PC-9 (cell line): ENCODE data around the gene TMED4. TPM values are rescaled to one million over a fixed set of nuclear protein-coding genes. Genes with fewer than 3 reads are reported as not detected.

ENCODE experiments used
- BruUV-seq: library from RNA; stranded (reverse); fragments of 400-500 nt; replicated peaks from 2 replicates; lab custom pipeline; 2021; lab: Mats Ljungman, UMichigan
- CTCF ChIA-PET: fragments of 300-600 bp; sonication (Branson Sonifier 250); formaldehyde crosslinking; loops from one replicate; lab custom pipeline; 2022; ENCODE audit warnings: antibody characterized with exemption; lab: Charles Lee
- POLR2A ChIA-PET: fragments of 300-600 bp; sonication (Branson Sonifier 250); formaldehyde crosslinking; loops from one replicate; lab custom pipeline; 2022; ENCODE audit warnings: antibody characterized with exemption; ENCODE audit not compliant: unreplicated experiment; lab: Charles Lee
- DNase-seq, 2 experiments: peaks; one replicate each; pipeline versions ENCODE4 v3.0.0 to v3.0.0-alpha.2; 2015 to 2022; ENCODE audit warnings: mixed read lengths in 1 of 2
- H2AFZ ChIP-seq: fragments of 200-600 bp; sonication (generic); 2 replicates; pipeline ENCODE4 v1.8.1; 2017; ENCODE audit warnings: antibody characterized with exemption
- H3F3A ChIP-seq: fragments of 200-600 bp; sonication (generic); 2 replicates; pipeline ENCODE4 v1.8.1; 2017; ENCODE audit warnings: antibody characterized with exemption, mild to moderate bottlenecking, low read depth; ENCODE audit not compliant: insufficient read depth
- H3K27ac ChIP-seq: fragments of 200-600 bp; sonication (generic); 2 replicates; pipeline ENCODE4 v1.6.1; 2016; ENCODE audit warnings: mixed run types
- H3K27me3 ChIP-seq: fragments of 200-600 bp; sonication (generic); 2 replicates; pipeline ENCODE4 v1.6.1; 2016; ENCODE audit warnings: low read depth, mixed run types; ENCODE audit not compliant: insufficient read depth
- H3K36me3 ChIP-seq: fragments of 200-600 bp; sonication (generic); 2 replicates; pipeline ENCODE4 v1.6.1; 2016; ENCODE audit warnings: low read depth, mixed run types
- H3K4me1 ChIP-seq: fragments of 200-600 bp; sonication (generic); replicated peaks from 2 replicates; pipeline ENCODE4 v1.6.1; 2016; ENCODE audit warnings: mixed run types; ENCODE audit not compliant: insufficient read depth
- H3K4me2 ChIP-seq: fragments of 200-600 bp; sonication (generic); 2 replicates; pipeline ENCODE4 v1.6.1; 2017; ENCODE audit warnings: mixed run types
- H3K4me3 ChIP-seq: fragments of 200-600 bp; sonication (generic); 2 replicates; pipeline ENCODE4 v1.6.1; 2016; ENCODE audit warnings: mixed run types
- H3K79me2 ChIP-seq: fragments of 200-600 bp; sonication (generic); 2 replicates; pipeline ENCODE4 v1.6.1; 2017; ENCODE audit warnings: low read depth, mixed run types
- H3K9me2 ChIP-seq: fragments of 200-600 bp; sonication (generic); 2 replicates; pipeline ENCODE4 v1.8.1; 2017; ENCODE audit warnings: mild to moderate bottlenecking; ENCODE audit not compliant: insufficient read depth
- H3K9me3 ChIP-seq: fragments of 200-600 bp; sonication (generic); 2 replicates; pipeline ENCODE4 v1.8.1; 2016; ENCODE audit warnings: low read depth; ENCODE audit not compliant: insufficient read depth
- H4K20me1 ChIP-seq: fragments of 200-600 bp; sonication (generic); 2 replicates; pipeline ENCODE4 v1.8.1; 2017; ENCODE audit not compliant: insufficient read depth
- CTCF ChIP-seq: fragments of 200-600 bp; sonication (generic); conservative IDR thresholded peaks from 2 replicates; pipeline ENCODE4 v1.6.1; 2017; ENCODE audit warnings: mixed run types, antibody characterized with exemption, mild to moderate bottlenecking, moderate library complexity
- EZH2 ChIP-seq: fragments of 200-600 bp; sonication (generic); IDR thresholded peaks from 2 replicates; pipeline ENCODE4 v1.8.0; 2017; ENCODE audit warnings: antibody characterized with exemption, low read depth
- intact Hi-C: fragments of 100-400 bp; cut with micrococcal nuclease; formaldehyde crosslinking; loops from one replicate; pipeline ENCODE4 v1.10.0; 2022; ENCODE audit not compliant: unreplicated experiment
- total RNA-seq: library from RNA; stranded (reverse); gene quantifications from 2 replicates; pipeline ENCODE4 v1.2.3, GENCODE V29; 2021

TMED4 gene
- total RNA-seq, 1 experiment from 2014 or later = 134 TPM

DNA sequence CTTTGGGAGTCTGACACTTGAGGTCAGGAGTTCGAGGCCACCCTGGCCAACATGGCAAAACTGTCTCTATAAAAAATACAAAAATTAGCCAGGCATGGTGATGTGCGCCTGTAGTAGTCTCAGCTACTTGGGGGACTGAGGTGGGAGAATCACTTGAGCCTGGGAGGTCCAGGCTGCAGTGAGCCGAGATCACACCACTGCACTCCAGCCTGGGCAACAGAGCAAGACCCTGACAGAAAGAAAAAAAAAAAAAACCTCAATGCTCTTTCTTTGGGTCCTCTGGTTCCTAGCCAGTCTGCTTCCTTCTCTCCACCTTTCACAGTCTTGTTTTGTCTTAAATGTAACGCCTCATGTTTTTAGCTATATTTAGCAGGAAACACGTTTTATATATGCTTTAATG, 33.8 kb upstream of the TMED4 start:
- ChIA-PET POLR2A (no interaction called here), CTCF (interaction anchor here (0.7 kb wide), 1 partner anchor 8 kb away, joined by 4 read pairs; no protein-coding TSS in a partner anchor)
- TF ChIP-seq EZH2 (no peak), CTCF (no peak)
- intact Hi-C loops = no loop called here
- H3K4me2 ChIP-seq = no peak overlapping the region
- H3F3A ChIP-seq = peaks cover 43% of the 10 kb centered on the region
- DNase-seq = no peak
- H3K9me3 ChIP-seq = no peaks in the 10 kb centered on the region
- no peak overlapping the region for H3K4me3 ChIP-seq
- peak overlapping the region; percentile 21 for H3K27ac ChIP-seq
- no peaks in the 10 kb centered on the region for H3K27me3 ChIP-seq
- peaks cover 64% of the 10 kb centered on the region for H3K4me1 ChIP-seq
- H3K9me2 ChIP-seq = no peaks in the 10 kb centered on the region
- peaks cover 15% of the 10 kb centered on the region; the same call in 1 of the 2 replicates for H3K36me3 ChIP-seq
- no TSS peak for BruUV-seq
- H2AFZ ChIP-seq = no peak overlapping the region
- H4K20me1 ChIP-seq = no peaks in the 10 kb centered on the region
- H3K79me2 ChIP-seq = peaks cover 94% of the 10 kb centered on the region

- Histone ChIP-seq H3K4me1 (peaks cover 58% of the 10 kb centered on the region), H3K4me3 (no peak overlapping the region), H3F3A (peaks cover 43% of the 10 kb centered on the region), H3K9me2 (no peaks in the 10 kb centered on the region), H3K4me2 (0 out of 2 replicates have a peak overlapping the region, but pooled peaks have one; percentile 14), H2AFZ (no peak overlapping the region), H3K27me3 (no peaks in the 10 kb centered on the region), H3K79me2 (peaks cover 94% of the 10 kb centered on the region), H3K9me3 (no peaks in the 10 kb centered on the region), H3K27ac (peak overlapping the region; percentile 21), H3K36me3 (peaks cover 13% of the 10 kb centered on the region; the same call in 1 of the 2 replicates), H4K20me1 (no peaks in the 10 kb centered on the region)
- no peak for TF ChIP-seq EZH2
- TF ChIP-seq CTCF = no peak
- POLR2A ChIA-PET = no interaction called here
- BruUV-seq = no TSS peak
- intact Hi-C loops = no loop called here
- CTCF ChIA-PET = interaction anchor here (0.7 kb wide), 1 partner anchor 8 kb away, joined by 4 read pairs; no protein-coding TSS in a partner anchor
- DNase-seq = peak in 1 of 2 experiments; percentile 43
Measured at GRCh38 chr7:44615149-44615611, 33.1 kb upstream of the TMED4 start.

DNA sequence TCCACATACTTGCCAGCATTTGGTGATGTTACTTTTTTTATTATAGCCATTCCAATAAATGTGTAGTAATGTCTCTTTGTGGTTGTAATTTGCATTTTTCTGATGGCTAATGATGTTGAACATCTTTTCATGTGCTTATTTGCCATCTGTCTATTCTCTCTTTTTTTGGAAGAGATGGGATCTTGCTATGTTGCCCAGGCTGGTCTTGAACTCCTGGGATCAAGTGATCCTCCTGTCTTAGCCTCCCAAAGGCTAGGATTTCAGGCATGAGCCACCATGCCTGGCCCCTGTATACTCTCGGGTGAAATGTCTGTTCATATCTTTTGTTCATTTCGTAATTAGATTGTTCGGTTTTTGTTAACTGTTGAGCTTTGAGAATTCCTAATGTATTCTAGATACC, 27.8 kb upstream of the TMED4 start:
- H3K79me2 ChIP-seq = peaks cover 80% of the 10 kb centered on the region
- peaks cover 36% of the 10 kb centered on the region for H3F3A ChIP-seq
- no peaks in the 10 kb centered on the region for H3K9me2 ChIP-seq
- TF ChIP-seq EZH2 (no peak), CTCF (no peak)
- no peak overlapping the region for H2AFZ ChIP-seq
- BruUV-seq = no TSS peak
- intact Hi-C loops = no loop called here
- ChIA-PET POLR2A (interaction anchor here (0.6 kb wide), 1 partner anchor 30 kb away, joined by 6 read pairs; no protein-coding TSS in a partner anchor), CTCF (no interaction called here)
- H4K20me1 ChIP-seq = no peaks in the 10 kb centered on the region
- no peak overlapping the region for H3K4me2 ChIP-seq
- no peaks in the 10 kb centered on the region for H3K27me3 ChIP-seq
- no peak for DNase-seq
- H3K36me3 ChIP-seq = peaks cover 5% of the 10 kb centered on the region; the same call in 1 of the 2 replicates
- peaks cover 47% of the 10 kb centered on the region for H3K4me1 ChIP-seq
- H3K27ac ChIP-seq = no peak overlapping the region
- H3K4me3 ChIP-seq = no peak overlapping the region
- H3K9me3 ChIP-seq = no peaks in the 10 kb centered on the region
